Activated naive CD4-positive, alpha-beta T cell treated with anti-CD3 and anti-CD28 coated beads, Interleukin-2, amount 10 ng/mL, durations not matched to agents 7 days and 5 days (primary cell): ENCODE results near the gene ITPR2.
"Not testable (repeated sequence)": the region's sequence is repeated elsewhere in the genome, so short reads cannot be mapped to it uniquely, and the experiment has no call there.

Source experiments
- CTCF ChIA-PET: fragments of 350-600 bp; sonication (Branson Sonifier 250); formaldehyde crosslinking; loops from one replicate; lab custom pipeline; 2021; ENCODE audit warnings: antibody characterized with exemption; lab: Charles Lee
- DNase-seq: peaks from one replicate; pipeline ENCODE4 v3.0.0-alpha.2; 2020
- H3K27ac Mint-ChIP-seq: one replicate; pipeline ENCODE4 v1.8.0; 2021; ENCODE audit warnings: mild to moderate bottlenecking, moderate library complexity, mixed read lengths
- H3K27me3 Mint-ChIP-seq: one replicate; pipeline ENCODE4 v1.8.0; 2021; ENCODE audit warnings: mild to moderate bottlenecking, mixed read lengths
- H3K36me3 Mint-ChIP-seq: one replicate; pipeline ENCODE4 v1.8.0; 2021; ENCODE audit warnings: mixed read lengths
- H3K4me1 Mint-ChIP-seq: one replicate; pipeline ENCODE4 v1.8.0; 2021; ENCODE audit warnings: mixed read lengths
- H3K4me3 Mint-ChIP-seq: one replicate; pipeline ENCODE4 v1.8.0; 2021; ENCODE audit warnings: mild to moderate bottlenecking, moderate library complexity, mixed read lengths
- H3K9me3 Mint-ChIP-seq: one replicate; pipeline ENCODE4 v1.8.0; 2021; ENCODE audit warnings: mixed read lengths

ITPR2 gene

DNA sequence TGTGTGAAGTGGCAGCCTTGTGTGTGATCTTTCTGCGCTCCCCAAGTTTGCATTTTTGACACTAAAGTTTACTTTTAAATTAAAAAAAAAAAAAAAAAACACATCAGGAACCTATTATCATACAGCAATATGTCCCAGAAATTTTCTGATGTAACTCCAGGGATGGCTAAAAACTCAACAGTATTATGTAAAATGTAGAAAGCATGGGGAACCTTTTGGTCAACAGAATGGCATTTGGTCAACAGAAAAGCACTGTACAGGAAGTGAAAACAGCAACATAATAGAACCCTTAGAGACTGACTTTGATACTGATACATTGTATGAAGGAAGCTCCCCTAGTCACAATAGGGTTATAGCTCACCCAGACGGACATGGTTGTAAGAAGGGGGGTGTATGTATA is 224.3 kb downstream of the ITPR2 start:
- CTCF ChIA-PET: no interaction called here
- H3K4me1 Mint-ChIP-seq: no peaks in the 10 kb centered on the region
- no peaks in the 10 kb centered on the region for H3K27me3 Mint-ChIP-seq
- H3K9me3 Mint-ChIP-seq: no peaks in the 10 kb centered on the region
- no peaks in the 10 kb centered on the region for H3K36me3 Mint-ChIP-seq
- H3K4me3 Mint-ChIP-seq: no peak overlapping the region
- H3K27ac Mint-ChIP-seq: no peak overlapping the region
- no peak for DNase-seq

DNA sequence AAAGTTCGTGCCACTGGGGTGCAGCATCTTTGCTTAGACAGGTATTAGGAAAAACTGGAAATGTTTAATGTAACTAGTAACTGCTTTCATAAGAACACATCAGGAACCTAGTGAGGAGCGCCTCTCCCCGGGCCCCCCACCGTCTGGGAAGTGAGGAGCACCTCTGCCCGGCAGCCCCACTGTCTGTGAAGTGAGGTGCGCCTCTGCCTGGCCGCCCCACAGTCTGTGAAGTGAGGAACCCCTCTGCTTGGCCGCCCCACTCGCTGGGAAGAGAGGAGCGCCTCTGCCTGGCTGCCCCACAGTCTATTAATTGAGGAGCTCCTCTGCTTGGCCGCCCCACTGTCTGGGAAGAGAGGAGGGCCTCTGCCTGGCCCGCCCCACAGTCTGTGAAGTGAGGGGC is 224.7 kb downstream of the ITPR2 start:
- CTCF ChIA-PET: no interaction called here

DNA sequence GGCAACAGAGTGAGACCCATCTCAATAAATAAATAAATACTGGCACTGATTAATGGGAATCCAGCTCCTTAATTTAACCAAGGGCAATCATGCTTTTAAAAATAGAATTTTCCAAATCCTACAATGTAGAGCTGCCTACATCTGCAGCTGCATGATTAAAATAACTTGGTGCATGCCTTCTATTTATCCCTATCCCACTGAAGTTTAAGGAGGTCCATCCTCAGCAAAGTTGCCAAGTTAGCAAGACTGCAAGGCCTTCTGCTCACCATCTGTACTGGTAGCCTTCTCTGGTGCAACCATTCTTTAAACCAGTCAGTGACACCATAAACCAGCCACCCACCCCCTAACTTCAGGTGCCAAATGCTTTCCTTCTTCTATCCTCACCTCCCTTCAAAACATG is 226.1 kb downstream of the ITPR2 start:
- no peak overlapping the region for H3K27ac Mint-ChIP-seq
- no peak overlapping the region for H3K4me3 Mint-ChIP-seq
- CTCF ChIA-PET: interaction anchor here (1.3 kb wide), 1 partner anchor 510 kb away, joined by 4 read pairs; no protein-coding TSS in a partner anchor
- H3K4me1 Mint-ChIP-seq: no peaks in the 10 kb centered on the region
- DNase-seq: no peak
- no peaks in the 10 kb centered on the region for H3K27me3 Mint-ChIP-seq
- peaks cover under 1% of the 10 kb centered on the region for H3K36me3 Mint-ChIP-seq
- no peaks in the 10 kb centered on the region for H3K9me3 Mint-ChIP-seq

More for the DNA sequence above, 224.7 kb downstream of the ITPR2 start:
- Mint-ChIP-seq H3K4me1 (no peaks in the 10 kb centered on the region), H3K27ac (no peak overlapping the region), H3K4me3 (no peak overlapping the region), H3K36me3 (no peaks in the 10 kb centered on the region), H3K9me3 (no peaks in the 10 kb centered on the region), H3K27me3 (no peaks in the 10 kb centered on the region)
- DNase-seq: no peak

DNA sequence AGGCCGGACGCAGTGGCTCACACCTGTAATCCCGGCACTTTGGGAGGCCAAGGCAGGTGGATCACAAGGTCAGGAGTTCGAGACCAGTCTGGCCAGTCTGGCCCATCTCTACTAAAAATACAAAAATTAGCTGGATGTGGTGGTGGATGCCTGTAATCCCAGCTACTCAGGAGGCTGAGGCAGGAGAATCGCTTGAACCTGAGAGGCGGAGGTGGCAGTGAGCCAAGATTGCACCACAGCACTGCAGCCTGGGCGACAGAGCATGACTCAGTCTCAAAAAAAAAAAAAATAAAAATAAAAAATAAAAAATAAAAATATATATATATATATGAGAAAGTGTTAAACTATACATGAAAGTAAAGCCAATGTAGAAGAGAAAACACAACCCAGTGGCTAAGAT is 228.2 kb downstream of the ITPR2 start:
- CTCF ChIA-PET: interaction anchor here (2.5 kb wide), 1 partner anchor 9 kb away, joined by 8 read pairs; no protein-coding TSS in a partner anchor
- H3K9me3 Mint-ChIP-seq: not testable (repeated sequence)

DNA sequence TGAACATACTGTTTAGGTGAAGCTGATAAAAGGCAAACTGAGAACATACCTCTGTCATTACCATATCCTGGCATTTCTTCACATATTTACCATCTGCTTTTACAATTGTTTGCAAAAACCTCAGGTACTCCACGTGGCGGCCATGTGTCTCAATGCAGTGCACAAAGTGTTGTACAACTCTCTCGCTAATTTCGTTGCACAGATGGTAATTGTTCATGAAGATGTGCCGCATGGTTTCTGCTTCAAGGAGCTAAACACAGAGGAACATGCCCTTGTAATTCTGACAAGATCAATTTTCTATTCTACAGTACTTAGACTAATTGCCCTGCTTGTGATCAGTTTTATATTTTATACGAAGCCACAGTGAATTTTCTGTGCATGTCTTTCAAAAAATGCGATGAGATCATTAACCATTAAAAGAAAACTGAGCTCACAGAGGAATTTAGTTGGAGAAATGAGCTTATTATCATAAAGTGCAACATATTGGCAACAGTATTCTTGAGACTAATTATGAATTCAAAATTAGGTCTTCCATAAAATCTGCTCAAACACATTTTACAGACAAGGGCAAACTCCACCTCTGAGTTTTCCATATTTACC is 233.8 kb downstream of the ITPR2 start:
- no peaks in the 10 kb centered on the region for H3K9me3 Mint-ChIP-seq
- no peak for DNase-seq
- H3K27ac Mint-ChIP-seq: no peak overlapping the region
- CTCF ChIA-PET: no interaction called here
- H3K27me3 Mint-ChIP-seq: no peaks in the 10 kb centered on the region
- H3K4me1 Mint-ChIP-seq: no peaks in the 10 kb centered on the region
- H3K36me3 Mint-ChIP-seq: peaks cover 23% of the 10 kb centered on the region
- H3K4me3 Mint-ChIP-seq: no peak overlapping the region

More for the DNA sequence above, 228.2 kb downstream of the ITPR2 start:
- not testable (repeated sequence) for H3K36me3 Mint-ChIP-seq, H3K4me1 Mint-ChIP-seq, H3K27me3 Mint-ChIP-seq, H3K4me3 Mint-ChIP-seq, H3K27ac Mint-ChIP-seq, DNase-seq

DNA sequence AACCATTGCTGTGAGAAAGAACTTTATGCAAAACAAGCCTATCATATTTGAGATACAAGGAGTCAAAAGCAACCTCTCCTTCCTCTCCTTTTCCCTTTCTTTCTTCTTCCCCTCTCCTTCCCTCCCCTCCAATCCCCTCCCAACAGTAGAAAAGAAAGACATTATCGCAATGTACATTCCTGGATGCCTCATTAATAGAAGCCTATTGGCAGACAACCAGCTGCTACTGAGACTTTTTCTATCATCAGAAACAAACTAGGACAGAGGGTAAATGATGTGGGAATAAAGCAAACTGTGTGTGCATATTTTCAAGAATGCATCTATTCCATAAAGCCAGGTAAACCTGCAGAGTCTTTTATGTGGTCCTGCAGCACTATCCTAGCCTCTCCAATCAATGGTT is 237.2 kb downstream of the ITPR2 start:
- H3K9me3 Mint-ChIP-seq: no peaks in the 10 kb centered on the region
- CTCF ChIA-PET: no interaction called here
- H3K27ac Mint-ChIP-seq: no peak overlapping the region
- H3K4me1 Mint-ChIP-seq: no peaks in the 10 kb centered on the region
- peaks cover 24% of the 10 kb centered on the region for H3K36me3 Mint-ChIP-seq
- no peak for DNase-seq
- H3K4me3 Mint-ChIP-seq: no peak overlapping the region
- H3K27me3 Mint-ChIP-seq: no peaks in the 10 kb centered on the region

DNA sequence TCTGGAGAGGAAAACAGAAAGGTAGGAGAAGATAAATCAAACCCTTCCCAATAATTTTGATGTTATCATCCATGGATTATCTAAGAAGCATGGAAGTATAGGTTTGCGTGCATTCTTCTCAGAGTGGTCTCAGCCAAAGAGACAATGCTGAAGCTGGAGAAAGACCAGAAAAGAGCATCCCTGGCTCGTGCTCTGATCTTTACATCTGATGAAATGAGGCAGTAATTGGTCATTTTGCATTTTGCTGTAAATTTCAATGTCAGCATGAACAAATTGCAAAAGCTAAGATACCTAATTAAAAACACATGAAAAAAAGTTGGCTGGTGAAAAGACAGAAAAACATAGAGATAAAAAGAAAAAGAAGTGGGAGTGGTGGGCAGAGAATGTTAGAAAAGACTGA is 252.4 kb downstream of the ITPR2 start:
- Mint-ChIP-seq H3K27ac (no peak overlapping the region), H3K4me1 (peaks cover 11% of the 10 kb centered on the region), H3K36me3 (peaks cover 20% of the 10 kb centered on the region), H3K4me3 (no peak overlapping the region), H3K9me3 (no peaks in the 10 kb centered on the region), H3K27me3 (no peaks in the 10 kb centered on the region)
- CTCF ChIA-PET: no interaction called here
- no peak for DNase-seq

DNA sequence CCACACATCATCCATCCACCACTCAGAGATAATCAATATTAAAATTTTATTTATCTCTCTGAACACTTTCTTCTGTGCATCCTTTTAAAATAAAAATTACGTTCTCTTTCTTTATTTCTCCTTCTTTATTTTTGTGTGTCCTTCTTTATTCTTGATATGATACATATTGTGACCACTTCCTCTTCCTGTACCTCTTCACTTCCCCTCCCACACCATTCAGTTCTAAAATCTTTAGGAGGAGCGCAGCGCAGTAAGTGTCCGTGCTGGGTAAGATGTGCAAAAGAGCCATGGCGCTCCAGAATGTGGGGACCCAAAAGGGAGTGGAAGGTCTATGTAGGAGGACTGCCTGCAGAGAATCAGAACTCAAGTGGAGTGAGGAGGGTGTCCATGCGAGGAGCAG is 256.7 kb downstream of the ITPR2 start:
- Mint-ChIP-seq H3K27ac (no peak overlapping the region), H3K36me3 (peaks cover 25% of the 10 kb centered on the region), H3K9me3 (no peaks in the 10 kb centered on the region), H3K4me1 (peaks cover 11% of the 10 kb centered on the region), H3K4me3 (no peak overlapping the region), H3K27me3 (no peaks in the 10 kb centered on the region)
- CTCF ChIA-PET: no interaction called here
- DNase-seq: no peak

DNA sequence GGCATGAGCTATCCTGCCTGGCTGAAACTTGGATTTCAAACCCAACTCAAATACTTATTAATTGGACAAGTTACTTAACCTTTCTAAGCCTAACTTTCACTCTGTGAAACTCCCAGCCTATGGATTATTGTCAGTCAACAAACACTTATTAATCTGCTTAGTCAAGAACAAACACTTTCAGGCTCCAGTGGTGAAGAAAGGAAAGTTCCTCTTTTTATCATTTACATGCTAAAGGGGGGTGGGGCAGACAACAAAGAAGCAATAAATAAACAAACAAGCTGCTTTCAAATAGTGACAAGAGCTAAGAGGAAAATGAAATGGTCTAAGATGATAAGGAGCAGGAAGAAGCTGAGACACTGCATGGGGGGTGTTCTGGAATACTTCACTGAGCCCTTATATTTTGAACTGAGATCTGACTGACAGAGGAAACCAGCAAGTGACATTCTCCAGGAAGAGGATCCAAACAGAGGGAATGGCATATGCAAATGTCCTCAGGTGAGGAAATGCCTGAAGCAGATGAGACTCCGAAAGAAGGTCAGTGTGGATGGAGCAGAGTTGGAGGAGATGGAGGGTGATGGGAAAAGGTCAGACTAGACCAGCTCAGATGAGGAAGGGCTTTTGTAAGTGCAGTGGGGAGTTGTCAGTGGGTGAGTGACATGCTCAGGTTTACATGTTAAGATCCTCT is 259.6 kb downstream of the ITPR2 start:
- Mint-ChIP-seq H3K27ac (no peak overlapping the region), H3K9me3 (no peaks in the 10 kb centered on the region), H3K27me3 (no peaks in the 10 kb centered on the region), H3K36me3 (peaks cover 16% of the 10 kb centered on the region), H3K4me1 (peaks cover 11% of the 10 kb centered on the region), H3K4me3 (no peak overlapping the region)
- DNase-seq: no peak
- CTCF ChIA-PET: no interaction called here

DNA sequence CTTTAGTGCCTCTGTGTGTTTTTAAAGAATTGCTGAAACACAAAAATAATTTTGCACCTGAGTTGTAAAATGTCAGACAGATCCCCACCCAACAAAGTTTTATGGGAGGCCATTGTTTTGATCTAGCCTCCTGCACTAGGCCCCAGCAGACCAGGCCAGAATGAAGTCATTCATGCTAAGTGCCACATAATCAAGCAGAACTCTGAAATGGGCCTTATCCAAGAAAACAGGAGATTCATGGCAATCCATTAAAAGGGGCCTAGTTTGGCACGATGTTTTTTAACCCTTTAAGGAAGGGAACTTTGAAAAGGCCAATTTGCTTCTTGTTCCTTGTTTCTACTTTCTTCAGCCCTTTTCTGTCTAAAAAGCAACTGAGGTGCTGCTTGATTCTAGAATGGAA is 260.9 kb downstream of the ITPR2 start:
- Mint-ChIP-seq H3K27me3 (no peaks in the 10 kb centered on the region), H3K27ac (no peak overlapping the region), H3K36me3 (peaks cover 13% of the 10 kb centered on the region), H3K4me3 (no peak overlapping the region), H3K9me3 (no peaks in the 10 kb centered on the region), H3K4me1 (peaks cover 11% of the 10 kb centered on the region)
- no peak for DNase-seq
- CTCF ChIA-PET: no interaction called here

DNA sequence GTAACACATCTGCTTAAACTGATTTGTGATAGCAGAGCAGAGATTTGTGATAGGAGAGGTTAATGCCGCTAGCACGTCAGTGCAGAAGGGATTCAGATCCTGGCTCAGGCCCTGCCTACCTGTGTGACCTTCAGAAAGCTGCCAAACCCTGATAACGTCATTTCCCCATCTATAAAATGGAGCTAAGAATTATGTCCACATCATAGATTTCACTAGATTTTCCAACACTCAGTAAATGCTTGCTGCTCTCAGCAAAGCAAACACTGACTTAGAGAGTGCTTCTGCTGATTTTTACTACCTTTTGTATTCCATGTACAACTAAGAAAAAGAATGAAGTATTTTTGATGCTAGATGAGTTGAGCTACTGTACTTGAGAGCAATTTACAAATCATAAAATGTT is 261.4 kb downstream of the ITPR2 start:
- Mint-ChIP-seq H3K36me3 (peaks cover 10% of the 10 kb centered on the region), H3K4me1 (peaks cover 8% of the 10 kb centered on the region), H3K27ac (no peak overlapping the region), H3K27me3 (no peaks in the 10 kb centered on the region), H3K9me3 (no peaks in the 10 kb centered on the region), H3K4me3 (no peak overlapping the region)
- CTCF ChIA-PET: no interaction called here
- no peak for DNase-seq

DNA sequence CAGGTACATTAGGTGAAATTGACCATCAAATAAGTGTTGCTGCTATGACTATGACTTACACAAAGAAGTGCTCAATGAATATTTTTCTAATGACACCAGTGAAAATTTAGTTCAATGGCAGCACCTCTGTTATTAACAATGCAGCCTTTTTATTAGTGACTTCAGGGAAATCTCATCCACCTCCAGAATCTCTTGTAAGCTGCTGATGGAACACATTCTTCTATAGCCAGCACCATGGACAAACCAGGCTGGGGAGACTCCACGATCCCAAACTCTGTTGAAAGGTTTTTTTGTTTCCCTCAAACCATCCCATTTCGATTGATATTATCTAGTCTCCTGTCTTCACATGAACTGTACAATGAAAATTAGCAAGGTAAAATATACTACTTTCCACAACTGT is 265.9 kb downstream of the ITPR2 start:
- H3K4me3 Mint-ChIP-seq: no peak overlapping the region
- no peaks in the 10 kb centered on the region for H3K4me1 Mint-ChIP-seq
- H3K27ac Mint-ChIP-seq: no peak overlapping the region
- no peaks in the 10 kb centered on the region for H3K9me3 Mint-ChIP-seq
- no peaks in the 10 kb centered on the region for H3K27me3 Mint-ChIP-seq
- peaks cover 4% of the 10 kb centered on the region for H3K36me3 Mint-ChIP-seq
- CTCF ChIA-PET: interaction anchor here (1.1 kb wide), 1 partner anchor 47 kb away, joined by 3 read pairs; no protein-coding TSS in a partner anchor
- no peak for DNase-seq

DNA sequence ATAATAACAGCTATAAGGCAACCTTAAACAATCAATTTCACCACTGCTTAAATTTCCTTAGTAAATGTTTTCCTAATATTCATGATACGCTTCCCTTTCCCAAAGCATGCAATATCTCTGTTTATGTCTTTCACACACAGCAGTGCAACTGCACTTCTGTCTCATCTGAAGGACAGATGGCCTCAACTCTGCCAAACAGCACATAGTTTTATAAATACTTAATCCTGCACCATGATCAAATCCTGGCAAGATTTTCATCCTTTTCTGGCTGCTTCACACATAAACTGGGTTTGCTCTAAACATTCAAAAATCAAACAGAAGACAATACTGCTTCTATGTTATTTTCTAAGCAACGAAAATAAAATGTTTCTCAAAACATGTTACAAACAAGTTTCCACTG is 266.3 kb downstream of the ITPR2 start:
- Mint-ChIP-seq H3K4me1 (no peaks in the 10 kb centered on the region), H3K4me3 (no peak overlapping the region), H3K27ac (no peak overlapping the region), H3K36me3 (peaks cover 4% of the 10 kb centered on the region), H3K9me3 (no peaks in the 10 kb centered on the region), H3K27me3 (no peaks in the 10 kb centered on the region)
- CTCF ChIA-PET: no interaction called here
- DNase-seq: no peak

DNA sequence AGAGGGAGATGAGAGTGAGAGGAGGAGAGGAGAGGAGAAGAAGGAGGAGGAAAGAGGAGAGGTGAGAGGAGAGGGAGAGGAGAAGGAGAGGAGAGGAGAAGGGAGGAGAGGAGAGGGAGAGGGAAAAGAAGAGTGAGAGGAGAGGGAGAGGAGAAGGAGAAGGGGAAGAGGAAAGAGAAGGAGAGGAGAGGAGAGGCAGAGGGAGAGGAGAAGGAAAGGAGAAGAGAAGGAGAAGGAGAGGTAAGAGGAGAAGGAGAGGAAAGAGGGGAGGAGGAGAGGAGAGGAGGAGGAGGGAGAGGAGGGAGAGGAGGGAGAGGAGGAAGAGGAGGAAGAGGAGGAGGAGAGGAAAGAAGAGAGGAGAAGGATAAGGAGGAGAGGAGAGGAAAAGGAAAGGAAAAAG is 266.8 kb downstream of the ITPR2 start:
- Mint-ChIP-seq H3K9me3 (no peaks in the 10 kb centered on the region), H3K36me3 (peaks cover 4% of the 10 kb centered on the region), H3K27me3 (no peaks in the 10 kb centered on the region), H3K27ac (no peak overlapping the region), H3K4me1 (no peaks in the 10 kb centered on the region), H3K4me3 (no peak overlapping the region)
- CTCF ChIA-PET: no interaction called here
- no peak for DNase-seq

DNA sequence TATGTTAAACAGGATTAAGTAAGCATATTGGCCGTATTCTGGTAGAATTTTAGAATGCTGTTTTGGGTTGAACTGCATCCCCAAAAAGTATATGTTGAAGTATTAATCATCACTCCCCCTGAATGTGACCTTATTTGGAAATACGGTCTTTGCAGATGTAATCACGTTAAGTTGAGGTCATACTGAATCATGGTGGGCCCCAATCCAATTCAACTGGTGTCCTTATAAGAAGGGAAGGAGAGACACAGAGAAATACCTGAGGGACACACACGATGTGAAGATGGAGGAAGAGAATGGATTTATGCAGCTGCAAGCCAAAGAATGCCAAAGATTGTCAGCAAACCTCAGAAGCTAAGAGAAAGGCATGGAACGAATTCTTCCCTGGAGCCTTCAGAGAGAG is 268.6 kb downstream of the ITPR2 start:
- Mint-ChIP-seq H3K4me1 (no peaks in the 10 kb centered on the region), H3K27me3 (no peaks in the 10 kb centered on the region)
- CTCF ChIA-PET: no interaction called here

More for the DNA sequence above, 268.6 kb downstream of the ITPR2 start:
- Mint-ChIP-seq H3K27ac (no peak overlapping the region), H3K9me3 (no peaks in the 10 kb centered on the region), H3K36me3 (peaks cover 4% of the 10 kb centered on the region), H3K4me3 (no peak overlapping the region)
- DNase-seq: no peak
